Spleen (tissue), 11 donors: ENCODE measurements around the gene SHISA6. TPM values are rescaled to one million over a fixed set of nuclear protein-coding genes. Genes with fewer than 3 reads are reported as not detected.

Experiments
- DNase-seq: peaks from one replicate; pipeline ENCODE4 v3.0.0-alpha.2; 2020
- H3K27ac ChIP-seq, 8 donors: fragments of 200-600 bp; sonication (generic) in 7 of 8; 1 replicate in 4 of 8; 2 replicates in 4 of 8; pipeline versions ENCODE4 v1.5.0 to v1.8.0; 2016 to 2021; ENCODE audit warnings: inconsistent platforms in 4 of 8, mild to moderate bottlenecking in 4 of 8, moderate library complexity in 1 of 8
- H3K27me3 ChIP-seq, 7 donors: fragments of 200-600 bp; sonication (generic) in 6 of 7; replicated peaks in 1 of 7; 1 replicate in 4 of 7; 2 replicates in 3 of 7; pipeline versions ENCODE4 v1.5.0 to v1.8.0; 2016 to 2021; ENCODE audit warnings: inconsistent platforms in 3 of 7, mild to moderate bottlenecking in 1 of 7
- H3K36me3 ChIP-seq, 6 donors: fragments of 200-600 bp; sonication (generic) in 5 of 6; 1 replicate in 4 of 6; 2 replicates in 2 of 6; pipeline versions ENCODE4 v1.5.0 to v1.8.0; 2016 to 2021; ENCODE audit warnings: inconsistent platforms in 2 of 6
- H3K4me1 ChIP-seq, 6 donors: fragments of 200-600 bp; sonication (generic) in 5 of 6; 1 replicate in 3 of 6; 2 replicates in 3 of 6; pipeline versions ENCODE4 v1.5.0 to v1.8.0; 2016 to 2021; ENCODE audit warnings: inconsistent platforms in 3 of 6
- H3K4me3 ChIP-seq, 8 donors: fragments of 200-600 bp; sonication (generic) in 7 of 8; 1 replicate in 4 of 8; 2 replicates in 4 of 8; pipeline versions ENCODE4 v1.5.0 to v1.8.0; 2016 to 2021; ENCODE audit warnings: inconsistent platforms in 4 of 8, mild to moderate bottlenecking in 4 of 8, moderate library complexity in 2 of 8
- H3K9me3 ChIP-seq, 8 donors: fragments of 200-600 bp; sonication (generic) in 7 of 8; 1 replicate in 4 of 8; 2 replicates in 4 of 8; pipeline versions ENCODE4 v1.5.0 to v1.8.0; 2016 to 2021; ENCODE audit warnings: inconsistent platforms in 4 of 8
- POLR2A ChIP-seq, 3 donors: fragments of 450-650 bp; IDR thresholded peaks; one replicate each; pipeline ENCODE4 v1.5.1; 2017; ENCODE audit warnings: antibody characterized with exemption in 3 of 3, mild to moderate bottlenecking in 1 of 3
- POLR2AphosphoS5 ChIP-seq, 3 donors: sonication (generic); formaldehyde crosslinking; IDR thresholded peaks; one replicate each; pipeline ENCODE4 v1.5.1; 2017; ENCODE audit warnings: antibody characterized with exemption in 3 of 3
- WGBS, 5 donors: extraction: QIAGEN DNeasy Blood & Tissue Kit in 3 of 5; methylation state at CpG; one replicate each; pipeline versions ENCODE4 v1.1.5 to v1.1.7; 2013 to 2018; 5-methylcytosine and 5-hydroxymethylcytosine counted together
- intact Hi-C: fragments of 100-400 bp; cut with DNase I; formaldehyde crosslinking; loops from one replicate; pipeline ENCODE4 v1.15.0; 2023; ENCODE audit warnings: low total_unique reads
- polyA plus RNA-seq, 3 donors: library from polyadenylated mRNA; stranded (reverse); fragments of 200-250 nt; gene quantifications; one replicate each; pipeline ENCODE4 v1.2.1, GENCODE V29; 2013
- total RNA-seq, 7 donors: library from RNA; depleted of rRNA in 3 of 7; stranded (reverse); fragments of >200 nt in 3 of 7; fragmentation: NEBNext Ultra II Directional in 4 of 7; extraction: Animal tissue kit (Norgen Biotek cat#: 25700) in 4 of 7; gene quantifications; one replicate each; pipeline versions ENCODE4 v1.1.0 to v1.2.1, GENCODE V29; 2016 to 2021
- TF ChIP-seq, protein P1 (sequence below), 11 experiments: fragments of 200-600 bp in 7 of 11; fragments of 450-650 bp in 4 of 11; sonication (generic) in 4 of 11; IDR thresholded peaks in 8 of 11; conservative IDR thresholded peaks in 3 of 11; 1 replicate in 7 of 11; 2 replicates in 4 of 11; pipeline versions ENCODE4 v1.4.0 to v1.8.0; 2016 to 2021; ENCODE audit warnings: antibody characterized with exemption in 11 of 11, inconsistent platforms in 4 of 11, mild to moderate bottlenecking in 1 of 11
- donor health status: healthy with polysubstance abuse.
- donor health status: DM: no; HTN: no; CAD: no; lungs with moderate emphysema.
- donor health status: DM: no; HTN: no; CAD: no.
- donor health status: Bipolar disorder and iron deficiency.
- donor health status: healthy.
- donor health status: DM: no; HTN: no; CAD: no.
- donor health status: DM: yes; HTN: yes; CAD: no.

The SHISA6 gene
- total and polyA plus RNA-seq, 10 donors: under 0.01 to 0.35 (median 0.10) TPM; not detected in 3

DNA sequence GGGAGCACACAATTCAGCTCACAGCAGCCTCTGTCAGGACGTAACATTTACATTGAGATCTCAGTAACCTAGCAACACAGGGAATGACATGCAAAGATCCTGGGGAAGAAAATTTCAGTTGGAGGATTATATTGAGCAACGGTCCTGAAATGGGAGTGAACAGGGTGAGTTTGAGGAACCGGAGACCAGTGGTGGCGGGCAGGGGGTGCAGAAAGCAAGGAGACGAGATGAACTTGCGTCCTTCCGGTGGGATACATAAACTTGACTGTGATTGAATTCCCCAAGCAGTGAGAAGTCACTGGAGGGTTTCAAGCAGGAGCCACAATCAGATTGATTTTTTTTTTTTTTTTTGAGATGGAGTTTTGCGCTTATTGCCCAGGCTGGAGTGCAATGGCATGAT lies 51.5 kb downstream of the SHISA6 start:
- WGBS, 5 donors: 91 to 96% (median 91%) methylated on average over 8 of the region's 8 CpGs
- no peak overlapping the region for H3K4me3 ChIP-seq
- no peaks in the 10 kb centered on the region for H3K9me3 ChIP-seq
- no peak overlapping the region for H3K27ac ChIP-seq
- H3K36me3 ChIP-seq: no peaks in the 10 kb centered on the region
- no peaks in the 10 kb centered on the region for H3K27me3 ChIP-seq
- intact Hi-C loops: no loop called here
- no peak for DNase-seq
- no peaks in the 10 kb centered on the region for H3K4me1 ChIP-seq
- no peak for TF ChIP-seq POLR2AphosphoS5 (IDR thresholded peaks at IDR 0.05)
- TF ChIP-seq POLR2A (IDR thresholded peaks at IDR 0.05): no peak
- TF ChIP-seq, protein P1, sequence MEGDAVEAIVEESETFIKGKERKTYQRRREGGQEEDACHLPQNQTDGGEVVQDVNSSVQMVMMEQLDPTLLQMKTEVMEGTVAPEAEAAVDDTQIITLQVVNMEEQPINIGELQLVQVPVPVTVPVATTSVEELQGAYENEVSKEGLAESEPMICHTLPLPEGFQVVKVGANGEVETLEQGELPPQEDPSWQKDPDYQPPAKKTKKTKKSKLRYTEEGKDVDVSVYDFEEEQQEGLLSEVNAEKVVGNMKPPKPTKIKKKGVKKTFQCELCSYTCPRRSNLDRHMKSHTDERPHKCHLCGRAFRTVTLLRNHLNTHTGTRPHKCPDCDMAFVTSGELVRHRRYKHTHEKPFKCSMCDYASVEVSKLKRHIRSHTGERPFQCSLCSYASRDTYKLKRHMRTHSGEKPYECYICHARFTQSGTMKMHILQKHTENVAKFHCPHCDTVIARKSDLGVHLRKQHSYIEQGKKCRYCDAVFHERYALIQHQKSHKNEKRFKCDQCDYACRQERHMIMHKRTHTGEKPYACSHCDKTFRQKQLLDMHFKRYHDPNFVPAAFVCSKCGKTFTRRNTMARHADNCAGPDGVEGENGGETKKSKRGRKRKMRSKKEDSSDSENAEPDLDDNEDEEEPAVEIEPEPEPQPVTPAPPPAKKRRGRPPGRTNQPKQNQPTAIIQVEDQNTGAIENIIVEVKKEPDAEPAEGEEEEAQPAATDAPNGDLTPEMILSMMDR (IDR thresholded peaks at IDR 0.05 in 8 of 11, conservative IDR thresholded peaks at IDR 0.05 in 3 of 11): no peak

DNA sequence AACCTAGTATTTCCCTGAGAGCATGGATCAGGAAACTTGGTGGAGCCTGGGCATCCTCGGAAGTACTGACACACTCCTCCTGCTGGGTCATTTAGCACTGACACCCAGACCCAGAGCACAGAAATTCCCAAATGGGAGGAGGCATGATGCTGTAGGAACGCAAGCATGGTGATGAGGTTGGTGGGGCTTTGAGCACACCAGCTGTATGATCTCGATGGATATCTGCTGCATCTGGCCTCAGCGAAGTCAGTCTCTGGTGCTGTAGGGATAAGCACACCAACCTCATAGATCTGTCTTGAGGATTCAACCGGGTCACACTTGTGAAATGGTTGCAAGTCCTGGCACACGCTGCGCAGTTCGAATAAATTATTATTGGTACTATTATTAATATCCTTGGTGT lies 52.5 kb downstream of the SHISA6 start:
- intact Hi-C loops: no loop called here
- Histone ChIP-seq H3K4me3 (no peak overlapping the region), H3K4me1 (no peaks in the 10 kb centered on the region), H3K27ac (no peak overlapping the region), H3K9me3 (no peaks in the 10 kb centered on the region), H3K27me3 (no peaks in the 10 kb centered on the region), H3K36me3 (no peaks in the 10 kb centered on the region)
- TF ChIP-seq POLR2A (IDR thresholded peaks at IDR 0.05) (no peak), POLR2AphosphoS5 (IDR thresholded peaks at IDR 0.05) (no peak)
- TF ChIP-seq, protein P1 (IDR thresholded peaks at IDR 0.05 in 8 of 11, conservative IDR thresholded peaks at IDR 0.05 in 3 of 11): no peak
- 75 to 87% (median 78%) methylated on average over 8 of the region's 8 CpGs for WGBS, 5 donors
- DNase-seq: no peak

DNA sequence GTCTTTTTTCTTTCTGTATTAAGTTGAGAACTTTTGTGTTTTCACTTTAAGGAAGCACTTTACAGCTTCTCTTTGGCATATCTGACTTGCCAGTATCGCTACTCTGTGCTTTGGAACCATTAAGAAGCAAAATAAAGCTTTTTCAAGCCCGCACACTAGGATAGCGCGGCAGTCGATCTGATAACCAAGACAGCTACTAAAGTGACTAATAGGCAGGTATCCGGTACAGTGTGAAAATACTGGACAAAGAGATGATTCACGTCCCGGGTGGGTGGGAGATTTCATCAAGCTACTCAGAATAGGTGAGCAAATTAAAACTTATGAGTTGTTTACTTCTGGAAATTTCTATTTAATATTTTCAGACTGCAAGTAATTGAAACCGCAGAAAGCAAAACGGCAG lies 53.8 kb downstream of the SHISA6 start:
- Histone ChIP-seq H3K27ac (no peak overlapping the region), H3K27me3 (no peaks in the 10 kb centered on the region), H3K4me3 (no peak overlapping the region), H3K36me3 (no peaks in the 10 kb centered on the region), H3K9me3 (no peaks in the 10 kb centered on the region), H3K4me1 (no peaks in the 10 kb centered on the region)
- intact Hi-C loops: no loop called here
- TF ChIP-seq, protein P1 (IDR thresholded peaks at IDR 0.05 in 8 of 11, conservative IDR thresholded peaks at IDR 0.05 in 3 of 11): no peak
- no peak for TF ChIP-seq POLR2A (IDR thresholded peaks at IDR 0.05)
- no peak for DNase-seq
- 90 to 93% (median 91%) methylated on average over 10 of the region's 10 CpGs for WGBS, 5 donors

DNA sequence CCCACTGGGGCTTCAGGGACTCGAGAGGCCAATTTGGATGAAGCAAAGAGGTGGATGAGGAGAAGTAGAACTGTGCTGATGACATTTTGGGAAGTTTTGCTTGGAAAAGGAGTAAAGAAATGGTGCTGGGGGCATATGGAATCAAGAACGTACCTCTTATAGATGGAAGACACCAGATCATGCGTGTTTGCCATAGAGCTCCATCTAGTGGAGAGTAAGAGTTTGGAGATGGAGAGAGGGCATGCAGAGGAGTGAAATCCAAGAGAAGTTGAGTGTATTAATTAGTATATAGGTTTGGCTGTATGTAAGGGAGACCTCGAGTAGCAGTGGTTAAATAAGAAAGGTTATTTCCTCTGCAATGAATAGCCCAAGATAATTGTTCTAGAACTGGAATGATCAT lies 56.0 kb downstream of the SHISA6 start:
- H3K36me3 ChIP-seq: no peaks in the 10 kb centered on the region
- WGBS, 5 donors: 40 to 74% (median 46%) methylated on average over 4 of the region's 4 CpGs
- no peaks in the 10 kb centered on the region for H3K4me1 ChIP-seq
- H3K4me3 ChIP-seq: no peak overlapping the region
- no peak for TF ChIP-seq POLR2AphosphoS5 (IDR thresholded peaks at IDR 0.05)
- TF ChIP-seq, protein P1 (IDR thresholded peaks at IDR 0.05 in 8 of 11, conservative IDR thresholded peaks at IDR 0.05 in 3 of 11): peak in 3 of 11 experiments; percentile 10 to 30 (median 24)
- no peaks in the 10 kb centered on the region for H3K9me3 ChIP-seq
- H3K27ac ChIP-seq: no peak overlapping the region
- H3K27me3 ChIP-seq: no peaks in the 10 kb centered on the region
- intact Hi-C loops: no loop called here
- DNase-seq: no peak
